ENCODE data around the gene PHTF2.
"Not testable (repeated sequence)": the region's sequence is repeated elsewhere in the genome, so short reads cannot be mapped to it uniquely, and the experiment has no call there.

PHTF2 gene

DNA sequence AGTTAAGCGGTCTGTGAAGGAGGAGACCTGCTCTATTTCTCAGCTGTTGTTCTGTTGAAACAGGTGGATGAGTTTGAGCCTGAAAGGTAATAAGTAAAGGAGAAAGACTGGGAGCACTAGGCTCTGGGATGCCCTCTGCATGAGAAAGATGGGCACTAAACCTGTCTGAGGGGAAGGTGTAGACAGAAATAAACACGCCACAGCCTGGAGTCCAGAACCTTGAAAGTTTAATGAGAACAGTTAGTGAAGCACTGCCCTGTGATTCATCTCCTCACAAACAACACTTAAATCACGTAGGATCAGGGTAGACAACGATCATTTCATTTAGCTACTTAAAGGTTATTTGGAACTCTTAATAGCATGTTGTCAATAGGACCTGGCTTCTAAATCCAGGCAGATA, 193.1 kb downstream of the PHTF2 start:
- H3K4me1 ChIP-seq (ENCODE audit: control insufficient read depth, insufficient read depth, low read length): no peaks in the 10 kb centered on the region; the same call in 1 of the 2 replicates
- H3K27me3 ChIP-seq (ENCODE audit: control insufficient read depth, insufficient read depth, low read length): no peaks in the 10 kb centered on the region
- H3K27ac ChIP-seq (ENCODE audit: low read depth, low read length): no peak overlapping the region
- no peaks in the 10 kb centered on the region for H3K36me3 ChIP-seq (ENCODE audit: control insufficient read depth, insufficient read depth, low read length)
- no peak overlapping the region for H3K4me3 ChIP-seq (ENCODE audit: low read depth, low read length)
- H3K9me3 ChIP-seq (ENCODE audit: control insufficient read depth, insufficient read depth, low read length): no peaks in the 10 kb centered on the region
- no peak overlapping the region for H3K9ac ChIP-seq (ENCODE audit: low read depth, low read length)

DNA sequence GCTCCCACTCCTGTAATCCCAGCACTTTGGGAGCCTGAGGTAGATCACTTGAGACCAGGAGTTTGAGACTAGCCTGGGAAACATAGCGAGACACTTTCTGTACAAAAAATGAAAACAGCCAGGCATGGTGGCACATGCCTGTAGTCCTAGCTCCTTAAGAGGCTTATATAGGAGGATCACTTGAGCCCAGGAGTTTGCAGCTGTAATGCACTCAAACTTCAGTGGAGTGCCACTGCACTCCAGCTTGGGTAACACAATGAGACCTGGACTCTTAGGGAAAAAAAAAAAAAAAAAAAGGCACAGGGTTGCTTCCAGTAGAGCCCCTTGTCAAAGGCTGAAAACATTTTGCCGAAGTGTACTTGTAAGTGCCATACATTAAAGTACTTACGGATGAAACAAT, 195.3 kb downstream of the PHTF2 start:
- Histone ChIP-seq H3K4me1 (ENCODE audit: control insufficient read depth, insufficient read depth, low read length) (no peaks in the 10 kb centered on the region; the same call in 1 of the 2 replicates), H3K9ac (ENCODE audit: low read depth, low read length) (no peak overlapping the region), H3K4me3 (ENCODE audit: low read depth, low read length) (no peak overlapping the region), H3K27ac (ENCODE audit: low read depth, low read length) (no peak overlapping the region), H3K27me3 (ENCODE audit: control insufficient read depth, insufficient read depth, low read length) (no peaks in the 10 kb centered on the region), H3K36me3 (ENCODE audit: control insufficient read depth, insufficient read depth, low read length) (no peaks in the 10 kb centered on the region), H3K9me3 (ENCODE audit: control insufficient read depth, insufficient read depth, low read length) (no peaks in the 10 kb centered on the region)

DNA sequence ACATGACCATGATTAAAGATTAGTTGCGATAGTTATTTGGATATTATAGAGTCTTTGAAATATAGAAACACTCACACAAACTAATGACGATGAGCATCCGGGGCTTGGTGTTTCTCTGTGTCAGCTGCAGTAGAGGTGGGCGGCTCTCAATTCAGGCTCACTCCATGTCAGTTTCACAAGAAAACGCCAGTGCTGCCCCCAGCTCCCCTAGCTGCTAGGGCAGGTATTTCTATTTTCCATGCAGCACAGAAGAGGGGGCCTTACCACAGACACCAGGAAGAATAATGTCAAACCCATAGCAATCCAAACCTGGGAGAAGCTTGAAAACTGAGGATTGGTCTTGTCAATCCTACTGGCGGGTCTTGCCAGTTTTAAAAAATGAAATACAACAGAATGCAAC, 197.1 kb downstream of the PHTF2 start:
- Histone ChIP-seq H3K27me3 (ENCODE audit: control insufficient read depth, insufficient read depth, low read length) (no peaks in the 10 kb centered on the region), H3K4me3 (ENCODE audit: low read depth, low read length) (no peak overlapping the region), H3K4me1 (ENCODE audit: control insufficient read depth, insufficient read depth, low read length) (no peaks in the 10 kb centered on the region; the same call in 1 of the 2 replicates), H3K9ac (ENCODE audit: low read depth, low read length) (no peak overlapping the region), H3K36me3 (ENCODE audit: control insufficient read depth, insufficient read depth, low read length) (no peaks in the 10 kb centered on the region), H3K27ac (ENCODE audit: low read depth, low read length) (no peak overlapping the region), H3K9me3 (ENCODE audit: control insufficient read depth, insufficient read depth, low read length) (no peaks in the 10 kb centered on the region)

DNA sequence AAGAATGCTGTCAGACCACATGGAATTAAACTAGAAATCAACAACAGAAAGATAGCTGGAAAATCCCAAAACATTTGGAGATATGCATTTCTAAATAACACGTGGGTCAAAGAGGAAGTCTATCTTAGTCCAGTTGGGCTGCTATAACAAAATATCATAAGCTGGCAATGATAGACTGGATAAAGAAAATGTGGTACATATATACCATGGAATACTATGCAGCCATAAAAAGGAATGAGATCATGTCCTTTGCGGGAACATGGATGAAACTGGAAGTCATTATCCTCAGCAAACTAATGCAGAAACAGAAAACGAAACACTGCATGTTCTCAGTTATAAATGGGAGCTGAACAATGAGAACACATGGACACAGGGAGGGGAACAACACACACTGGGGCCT, 200.6 kb downstream of the PHTF2 start:
- not testable (repeated sequence) for H3K9me3 ChIP-seq (ENCODE audit: control insufficient read depth, insufficient read depth, low read length); H3K36me3 ChIP-seq (ENCODE audit: control insufficient read depth, insufficient read depth, low read length); H3K9ac ChIP-seq (ENCODE audit: low read depth, low read length); H3K4me3 ChIP-seq (ENCODE audit: low read depth, low read length); H3K4me1 ChIP-seq (ENCODE audit: control insufficient read depth, insufficient read depth, low read length); H3K27ac ChIP-seq (ENCODE audit: low read depth, low read length); H3K27me3 ChIP-seq (ENCODE audit: control insufficient read depth, insufficient read depth, low read length)

GRCh38 chr7:78002021-78002420, 203.4 kb downstream of the PHTF2 start:
- Histone ChIP-seq H3K36me3 (ENCODE audit: control insufficient read depth, insufficient read depth, low read length) (no peaks in the 10 kb centered on the region), H3K9me3 (ENCODE audit: control insufficient read depth, insufficient read depth, low read length) (no peaks in the 10 kb centered on the region), H3K27ac (ENCODE audit: low read depth, low read length) (no peak overlapping the region), H3K27me3 (ENCODE audit: control insufficient read depth, insufficient read depth, low read length) (no peaks in the 10 kb centered on the region), H3K9ac (ENCODE audit: low read depth, low read length) (no peak overlapping the region), H3K4me1 (ENCODE audit: control insufficient read depth, insufficient read depth, low read length) (no peaks in the 10 kb centered on the region), H3K4me3 (ENCODE audit: low read depth, low read length) (no peak overlapping the region)

DNA sequence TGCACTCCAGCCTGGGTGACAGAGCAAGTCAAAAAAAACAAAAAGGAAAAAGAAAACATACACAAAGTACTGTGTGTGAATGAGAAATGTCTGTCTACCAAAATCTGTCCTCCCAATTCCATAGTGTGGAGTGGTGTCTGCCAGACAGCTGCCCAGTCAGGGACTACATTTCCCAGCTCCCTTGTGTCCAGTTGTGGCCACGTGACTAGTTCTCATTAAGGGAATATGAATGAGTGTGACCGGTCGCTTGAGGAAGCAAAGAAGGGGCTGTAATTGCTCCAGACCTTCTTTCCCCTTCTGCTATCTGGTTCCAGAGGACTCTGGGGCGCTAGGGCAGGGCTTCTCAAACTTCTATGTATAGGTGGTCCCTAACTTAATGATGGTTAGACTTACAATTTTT, 204.1 kb downstream of the PHTF2 start:
- H3K27ac ChIP-seq (ENCODE audit: low read depth, low read length): no peak overlapping the region
- no peak overlapping the region for H3K9ac ChIP-seq (ENCODE audit: low read depth, low read length)
- H3K9me3 ChIP-seq (ENCODE audit: control insufficient read depth, insufficient read depth, low read length): no peaks in the 10 kb centered on the region
- no peaks in the 10 kb centered on the region for H3K4me1 ChIP-seq (ENCODE audit: control insufficient read depth, insufficient read depth, low read length)
- no peaks in the 10 kb centered on the region for H3K36me3 ChIP-seq (ENCODE audit: control insufficient read depth, insufficient read depth, low read length)
- H3K27me3 ChIP-seq (ENCODE audit: control insufficient read depth, insufficient read depth, low read length): no peaks in the 10 kb centered on the region
- H3K4me3 ChIP-seq (ENCODE audit: low read depth, low read length): no peak overlapping the region

DNA sequence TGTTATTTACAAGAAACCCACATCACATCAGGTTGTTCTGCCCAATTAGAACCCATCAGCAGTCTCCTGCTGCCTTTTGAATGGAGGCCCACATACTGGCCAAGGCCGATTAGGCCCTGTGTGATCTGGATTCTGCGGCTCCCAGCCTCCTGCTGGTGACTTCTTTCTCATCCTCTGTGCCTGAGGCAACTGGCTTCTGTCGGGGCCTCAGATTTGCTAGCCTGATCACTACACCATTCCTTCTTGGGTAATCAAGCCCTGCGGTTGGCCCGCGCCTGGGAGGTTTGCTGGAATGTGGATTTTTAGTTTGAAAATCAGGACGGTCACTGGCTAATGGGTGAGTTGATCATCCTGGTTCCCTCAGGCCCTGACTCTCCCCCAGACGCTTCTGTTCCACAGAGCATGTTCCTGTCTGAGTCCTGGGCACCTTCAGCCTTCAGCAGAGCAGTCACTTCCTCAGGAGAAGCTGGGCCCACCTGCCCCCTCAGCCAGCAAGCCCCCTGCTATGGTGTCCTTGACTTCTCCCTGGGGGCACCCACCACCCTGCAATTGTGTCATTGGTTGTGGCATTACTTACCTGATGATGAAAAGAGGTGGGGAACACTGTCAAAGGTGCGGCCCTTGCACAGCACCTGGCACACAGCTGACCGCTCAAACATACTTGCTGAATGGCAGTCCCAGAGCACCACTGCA, 207.6 kb downstream of the PHTF2 start:
- Histone ChIP-seq H3K27me3 (ENCODE audit: control insufficient read depth, insufficient read depth, low read length) (no peaks in the 10 kb centered on the region), H3K4me3 (ENCODE audit: low read depth, low read length) (no peak overlapping the region), H3K9me3 (ENCODE audit: control insufficient read depth, insufficient read depth, low read length) (no peaks in the 10 kb centered on the region), H3K36me3 (ENCODE audit: control insufficient read depth, insufficient read depth, low read length) (no peaks in the 10 kb centered on the region), H3K9ac (ENCODE audit: low read depth, low read length) (no peak overlapping the region), H3K27ac (ENCODE audit: low read depth, low read length) (no peak overlapping the region), H3K4me1 (ENCODE audit: control insufficient read depth, insufficient read depth, low read length) (no peaks in the 10 kb centered on the region)

All from HUES48 (cell line).